ENCODE results near the gene C10orf71. TPM values are rescaled to one million over a fixed set of nuclear protein-coding genes. Genes with fewer than 3 reads are reported as not detected.

Gene C10orf71
- total and polyA plus RNA-seq, 4 donors, result not detected

- DNase-seq (no peak), ATAC-seq (ENCODE audit: insufficient read depth, low FRiP score) (no peak)
- H3K9me3 ChIP-seq (ENCODE audit: control insufficient read depth in 4 of 4, insufficient read depth in 3 of 4, low read length in 3 of 4), result peaks cover 0 to 4% (median 0%) of the 10 kb centered on the region in 4 donors
- peaks cover 0 to 4% (median 0%) of the 10 kb centered on the region in 3 donors for H3K27me3 ChIP-seq (ENCODE audit: control insufficient read depth in 3 of 3, insufficient read depth in 3 of 3, low read length in 2 of 3)
- H3K4me3 ChIP-seq, result no peak overlapping the region
- no peaks in the 10 kb centered on the region for H3K36me3 ChIP-seq (ENCODE audit: control insufficient read depth in 4 of 4, insufficient read depth in 4 of 4, low read length in 4 of 4)
- H3K4me1 ChIP-seq (ENCODE audit: control insufficient read depth in 5 of 5, insufficient read depth in 5 of 5, low read length in 5 of 5), result peaks cover 0 to 6% (median 0%) of the 10 kb centered on the region in 5 donors
- no peak for TF ChIP-seq CTCF (IDR thresholded peaks at IDR 0.05; ENCODE audit: control extremely low read depth, extremely low read depth)
- H3K9ac ChIP-seq (ENCODE audit: insufficient read depth in 1 of 2, low read length in 2 of 2), result no peak overlapping the region
- H3K27ac ChIP-seq (ENCODE audit: low read depth in 1 of 2, low read length in 1 of 2), result no peak overlapping the region
Measured at GRCh38 chr10:49258350-49258683, 40.7 kb upstream of the C10orf71 start.

- Histone ChIP-seq H3K9ac (ENCODE audit: insufficient read depth in 1 of 2, low read length in 2 of 2) (no peak overlapping the region), H3K27me3 (ENCODE audit: control insufficient read depth in 3 of 3, insufficient read depth in 3 of 3, low read length in 2 of 3) (no peaks in the 10 kb centered on the region), H3K27ac (ENCODE audit: low read depth in 1 of 2, low read length in 1 of 2) (no peak overlapping the region), H3K4me1 (ENCODE audit: control insufficient read depth in 5 of 5, insufficient read depth in 5 of 5, low read length in 5 of 5) (no peaks in the 10 kb centered on the region), H3K4me3 (no peak overlapping the region), H3K36me3 (ENCODE audit: control insufficient read depth in 4 of 4, insufficient read depth in 4 of 4, low read length in 4 of 4) (no peaks in the 10 kb centered on the region), H3K9me3 (ENCODE audit: control insufficient read depth in 4 of 4, insufficient read depth in 3 of 4, low read length in 3 of 4) (peaks cover 0 to 10% (median 0%) of the 10 kb centered on the region in 4 donors)
- no peak for TF ChIP-seq CTCF (IDR thresholded peaks at IDR 0.05; ENCODE audit: control extremely low read depth, extremely low read depth)
- DNase-seq (no peak), ATAC-seq (ENCODE audit: insufficient read depth, low FRiP score) (no peak)
- WGBS, 2 donors, result 93 to 95% methylated on average over 4 of the region's 4 CpGs
Measured at GRCh38 chr10:49260644-49261296, 38.2 kb upstream of the C10orf71 start.

- ATAC-seq (ENCODE audit: insufficient read depth, low FRiP score), result no peak
- Histone ChIP-seq H3K36me3 (ENCODE audit: control insufficient read depth in 4 of 4, insufficient read depth in 4 of 4, low read length in 4 of 4) (no peaks in the 10 kb centered on the region), H3K9me3 (ENCODE audit: control insufficient read depth in 4 of 4, insufficient read depth in 3 of 4, low read length in 3 of 4) (peaks cover 0 to 8% (median 0%) of the 10 kb centered on the region in 4 donors), H3K4me1 (ENCODE audit: control insufficient read depth in 5 of 5, insufficient read depth in 5 of 5, low read length in 5 of 5) (no peaks in the 10 kb centered on the region), H3K9ac (ENCODE audit: insufficient read depth in 1 of 2, low read length in 2 of 2) (no peak overlapping the region), H3K27me3 (ENCODE audit: control insufficient read depth in 3 of 3, insufficient read depth in 3 of 3, low read length in 2 of 3) (no peaks in the 10 kb centered on the region), H3K4me3 (no peak overlapping the region), H3K27ac (ENCODE audit: low read depth in 1 of 2, low read length in 1 of 2) (no peak overlapping the region)
- 92% methylated on average over 3 of the region's 3 CpGs for WGBS, 2 donors
- DNase-seq, result no peak
- no peak for TF ChIP-seq CTCF (IDR thresholded peaks at IDR 0.05; ENCODE audit: control extremely low read depth, extremely low read depth)
Measured at GRCh38 chr10:49263591-49263990, 35.4 kb upstream of the C10orf71 start.

GRCh38 chr10:49264177-49264677 is 34.7 kb upstream of the C10orf71 start:
- DNase-seq, result no peak
- no peaks in the 10 kb centered on the region for H3K36me3 ChIP-seq (ENCODE audit: control insufficient read depth in 4 of 4, insufficient read depth in 4 of 4, low read length in 4 of 4)

More at GRCh38 chr10:49264177-49264677, 34.7 kb upstream of the C10orf71 start:
- no peak for ATAC-seq (ENCODE audit: insufficient read depth, low FRiP score)
- Histone ChIP-seq H3K9me3 (ENCODE audit: control insufficient read depth in 4 of 4, insufficient read depth in 3 of 4, low read length in 3 of 4) (peaks cover 0 to 8% (median 0%) of the 10 kb centered on the region in 4 donors), H3K9ac (ENCODE audit: insufficient read depth in 1 of 2, low read length in 2 of 2) (no peak overlapping the region), H3K4me3 (no peak overlapping the region), H3K27me3 (ENCODE audit: control insufficient read depth in 3 of 3, insufficient read depth in 3 of 3, low read length in 2 of 3) (no peaks in the 10 kb centered on the region), H3K27ac (ENCODE audit: low read depth in 1 of 2, low read length in 1 of 2) (no peak overlapping the region), H3K4me1 (ENCODE audit: control insufficient read depth in 5 of 5, insufficient read depth in 5 of 5, low read length in 5 of 5) (no peaks in the 10 kb centered on the region)
- TF ChIP-seq CTCF (IDR thresholded peaks at IDR 0.05; ENCODE audit: control extremely low read depth, extremely low read depth), result no peak
- WGBS, 2 donors, result 89 to 98% methylated on average over 3 of the region's 3 CpGs
